ENCODE measurements around the gene FGD2.

DNA sequence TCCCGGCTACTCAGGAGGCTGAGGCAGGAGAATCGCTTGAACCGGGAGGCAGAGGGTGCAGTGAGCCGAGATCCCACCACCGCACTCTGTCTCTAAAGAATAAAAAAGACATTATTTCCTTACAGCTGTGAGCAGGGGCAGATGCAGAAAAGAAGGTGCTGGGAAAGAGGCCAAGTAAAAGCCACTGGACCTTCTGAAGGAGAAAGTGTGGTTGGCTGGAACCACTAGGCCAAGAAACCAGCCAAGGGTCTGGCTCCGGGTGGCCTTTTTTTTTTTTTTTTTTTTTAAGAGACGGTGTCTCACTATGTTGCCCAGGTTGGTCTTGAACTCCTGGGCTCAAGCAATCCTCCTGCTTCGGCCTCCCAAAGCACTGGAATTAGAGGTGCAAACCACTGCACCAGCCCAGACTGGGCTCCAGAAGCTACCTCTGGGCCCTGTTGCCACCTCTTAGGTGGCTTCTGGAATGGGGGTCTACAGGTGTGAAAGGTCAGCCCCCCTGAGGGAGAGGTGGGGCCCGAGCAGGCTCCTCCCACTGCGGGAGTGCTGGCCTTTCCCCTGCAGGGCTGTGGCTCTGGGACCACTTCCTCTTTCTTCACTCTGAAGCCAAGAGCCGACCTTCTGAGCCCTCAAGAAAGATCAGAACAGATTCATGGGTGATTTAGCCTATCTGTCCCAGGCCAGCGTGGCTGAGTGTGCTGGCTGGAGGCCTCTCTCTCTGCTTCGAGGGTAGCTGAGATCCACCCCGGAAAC is at the start of gene FGD2:
- TF ChIP-seq, protein P1, sequence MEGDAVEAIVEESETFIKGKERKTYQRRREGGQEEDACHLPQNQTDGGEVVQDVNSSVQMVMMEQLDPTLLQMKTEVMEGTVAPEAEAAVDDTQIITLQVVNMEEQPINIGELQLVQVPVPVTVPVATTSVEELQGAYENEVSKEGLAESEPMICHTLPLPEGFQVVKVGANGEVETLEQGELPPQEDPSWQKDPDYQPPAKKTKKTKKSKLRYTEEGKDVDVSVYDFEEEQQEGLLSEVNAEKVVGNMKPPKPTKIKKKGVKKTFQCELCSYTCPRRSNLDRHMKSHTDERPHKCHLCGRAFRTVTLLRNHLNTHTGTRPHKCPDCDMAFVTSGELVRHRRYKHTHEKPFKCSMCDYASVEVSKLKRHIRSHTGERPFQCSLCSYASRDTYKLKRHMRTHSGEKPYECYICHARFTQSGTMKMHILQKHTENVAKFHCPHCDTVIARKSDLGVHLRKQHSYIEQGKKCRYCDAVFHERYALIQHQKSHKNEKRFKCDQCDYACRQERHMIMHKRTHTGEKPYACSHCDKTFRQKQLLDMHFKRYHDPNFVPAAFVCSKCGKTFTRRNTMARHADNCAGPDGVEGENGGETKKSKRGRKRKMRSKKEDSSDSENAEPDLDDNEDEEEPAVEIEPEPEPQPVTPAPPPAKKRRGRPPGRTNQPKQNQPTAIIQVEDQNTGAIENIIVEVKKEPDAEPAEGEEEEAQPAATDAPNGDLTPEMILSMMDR (IDR thresholded peaks at IDR 0.05) = no peak
- TF ChIP-seq POLR2A (IDR thresholded peaks at IDR 0.05) = no peak

All from body of pancreas (tissue), 4 donors.